ENCODE data around the gene PANX1.
A peak's percentile ranks its signal among the peaks of the same experiment; 100 is the strongest.
"Not testable (repeated sequence)": the region's sequence is repeated elsewhere in the genome, so short reads cannot be mapped to it uniquely, and the experiment has no call there.

PANX1 gene

GRCh38 chr11:94112206-94112953, 16.3 kb upstream of the PANX1 start:
- H3K9me3 ChIP-seq (ENCODE audit: control insufficient read depth, low read length) = no peaks in the 10 kb centered on the region
- no peaks in the 10 kb centered on the region for H3K27me3 ChIP-seq (ENCODE audit: control insufficient read depth, insufficient read depth, low read length)
- no peak overlapping the region for H3K4me3 ChIP-seq (ENCODE audit: low read length)
- no peaks in the 10 kb centered on the region for H3K36me3 ChIP-seq (ENCODE audit: control insufficient read depth, insufficient read depth, low read length)
- H3K9ac ChIP-seq (ENCODE audit: low read length) = no peak overlapping the region
- H3K4me1 ChIP-seq (ENCODE audit: control insufficient read depth, insufficient read depth, low read length) = peaks cover 7% of the 10 kb centered on the region

- H3K27me3 ChIP-seq (ENCODE audit: control insufficient read depth, insufficient read depth, low read length) = no peaks in the 10 kb centered on the region
- H3K9ac ChIP-seq (ENCODE audit: low read length) = no peak overlapping the region
- H3K4me1 ChIP-seq (ENCODE audit: control insufficient read depth, insufficient read depth, low read length) = peaks cover 7% of the 10 kb centered on the region
- H3K4me3 ChIP-seq (ENCODE audit: low read length) = no peak overlapping the region
- H3K36me3 ChIP-seq (ENCODE audit: control insufficient read depth, insufficient read depth, low read length) = no peaks in the 10 kb centered on the region
- H3K9me3 ChIP-seq (ENCODE audit: control insufficient read depth, low read length) = no peaks in the 10 kb centered on the region
These were observed 11.5 kb upstream of the PANX1 start for GRCh38 chr11:94117197-94117574.

- H3K9ac ChIP-seq (ENCODE audit: low read length) = no peak overlapping the region
- no peaks in the 10 kb centered on the region for H3K27me3 ChIP-seq (ENCODE audit: control insufficient read depth, insufficient read depth, low read length)
- no peak overlapping the region for H3K4me3 ChIP-seq (ENCODE audit: low read length)
These were observed 10.8 kb upstream of the PANX1 start for GRCh38 chr11:94117871-94118270.

GRCh38 chr11:94119676-94120075, 9.0 kb upstream of the PANX1 start:
- H3K27me3 ChIP-seq (ENCODE audit: control insufficient read depth, insufficient read depth, low read length); H3K4me1 ChIP-seq (ENCODE audit: control insufficient read depth, insufficient read depth, low read length); H3K36me3 ChIP-seq (ENCODE audit: control insufficient read depth, insufficient read depth, low read length); H3K9me3 ChIP-seq (ENCODE audit: control insufficient read depth, low read length); H3K4me3 ChIP-seq (ENCODE audit: low read length); H3K9ac ChIP-seq (ENCODE audit: low read length): not testable (repeated sequence)

More at GRCh38 chr11:94117871-94118270, 10.8 kb upstream of the PANX1 start:
- H3K9me3 ChIP-seq (ENCODE audit: control insufficient read depth, low read length) = no peaks in the 10 kb centered on the region
- no peaks in the 10 kb centered on the region for H3K36me3 ChIP-seq (ENCODE audit: control insufficient read depth, insufficient read depth, low read length)
- H3K4me1 ChIP-seq (ENCODE audit: control insufficient read depth, insufficient read depth, low read length) = peaks cover 7% of the 10 kb centered on the region

GRCh38 chr11:94120516-94120915, 8.1 kb upstream of the PANX1 start:
- not testable (repeated sequence) for H3K4me1 ChIP-seq (ENCODE audit: control insufficient read depth, insufficient read depth, low read length); H3K27me3 ChIP-seq (ENCODE audit: control insufficient read depth, insufficient read depth, low read length); H3K36me3 ChIP-seq (ENCODE audit: control insufficient read depth, insufficient read depth, low read length); H3K4me3 ChIP-seq (ENCODE audit: low read length); H3K9me3 ChIP-seq (ENCODE audit: control insufficient read depth, low read length); H3K9ac ChIP-seq (ENCODE audit: low read length)

GRCh38 chr11:94120946-94121345, 7.7 kb upstream of the PANX1 start:
- Histone ChIP-seq H3K27me3 (ENCODE audit: control insufficient read depth, insufficient read depth, low read length) (no peaks in the 10 kb centered on the region), H3K4me1 (ENCODE audit: control insufficient read depth, insufficient read depth, low read length) (peaks cover 7% of the 10 kb centered on the region), H3K36me3 (ENCODE audit: control insufficient read depth, insufficient read depth, low read length) (no peaks in the 10 kb centered on the region), H3K9ac (ENCODE audit: low read length) (no peak overlapping the region), H3K9me3 (ENCODE audit: control insufficient read depth, low read length) (no peaks in the 10 kb centered on the region), H3K4me3 (ENCODE audit: low read length) (no peak overlapping the region)

- Histone ChIP-seq H3K4me3 (ENCODE audit: low read length) (no peak overlapping the region), H3K36me3 (ENCODE audit: control insufficient read depth, insufficient read depth, low read length) (no peaks in the 10 kb centered on the region), H3K4me1 (ENCODE audit: control insufficient read depth, insufficient read depth, low read length) (peaks cover 11% of the 10 kb centered on the region), H3K27me3 (ENCODE audit: control insufficient read depth, insufficient read depth, low read length) (no peaks in the 10 kb centered on the region), H3K9ac (ENCODE audit: low read length) (no peak overlapping the region), H3K9me3 (ENCODE audit: control insufficient read depth, low read length) (no peaks in the 10 kb centered on the region)
These were observed 3.1 kb upstream of the PANX1 start for GRCh38 chr11:94125407-94126115.

GRCh38 chr11:94127638-94128037, 1.0 kb upstream of the PANX1 start:
- H3K9me3 ChIP-seq (ENCODE audit: control insufficient read depth, low read length) = no peaks in the 10 kb centered on the region
- no peaks in the 10 kb centered on the region for H3K27me3 ChIP-seq (ENCODE audit: control insufficient read depth, insufficient read depth, low read length)
- H3K36me3 ChIP-seq (ENCODE audit: control insufficient read depth, insufficient read depth, low read length) = no peaks in the 10 kb centered on the region
- H3K9ac ChIP-seq (ENCODE audit: low read length) = peak overlapping the region; percentile 81
- peaks cover 23% of the 10 kb centered on the region for H3K4me1 ChIP-seq (ENCODE audit: control insufficient read depth, insufficient read depth, low read length)
- H3K4me3 ChIP-seq (ENCODE audit: low read length) = no peak overlapping the region

GRCh38 chr11:94128291-94128745, 323 bp upstream of the PANX1 start:
- peaks cover 23% of the 10 kb centered on the region for H3K4me1 ChIP-seq (ENCODE audit: control insufficient read depth, insufficient read depth, low read length)

GRCh38 chr11:94129512-94130297, 1.1 kb downstream of the PANX1 start:
- Histone ChIP-seq H3K9me3 (ENCODE audit: control insufficient read depth, low read length) (no peaks in the 10 kb centered on the region), H3K36me3 (ENCODE audit: control insufficient read depth, insufficient read depth, low read length) (no peaks in the 10 kb centered on the region), H3K4me3 (ENCODE audit: low read length) (peak overlapping the region; percentile 92), H3K27me3 (ENCODE audit: control insufficient read depth, insufficient read depth, low read length) (no peaks in the 10 kb centered on the region), H3K4me1 (ENCODE audit: control insufficient read depth, insufficient read depth, low read length) (peaks cover 26% of the 10 kb centered on the region), H3K9ac (ENCODE audit: low read length) (peak overlapping the region; percentile 81)

More at GRCh38 chr11:94128291-94128745, 323 bp upstream of the PANX1 start:
- Histone ChIP-seq H3K9me3 (ENCODE audit: control insufficient read depth, low read length) (no peaks in the 10 kb centered on the region), H3K4me3 (ENCODE audit: low read length) (peak overlapping the region; percentile 92), H3K27me3 (ENCODE audit: control insufficient read depth, insufficient read depth, low read length) (no peaks in the 10 kb centered on the region), H3K9ac (ENCODE audit: low read length) (peak overlapping the region; percentile 81), H3K36me3 (ENCODE audit: control insufficient read depth, insufficient read depth, low read length) (no peaks in the 10 kb centered on the region)

- H3K4me1 ChIP-seq (ENCODE audit: control insufficient read depth, insufficient read depth, low read length) = peaks cover 34% of the 10 kb centered on the region
These were observed 1.8 kb downstream of the PANX1 start for GRCh38 chr11:94130298-94131046.

More at GRCh38 chr11:94130298-94131046, 1.8 kb downstream of the PANX1 start:
- H3K9ac ChIP-seq (ENCODE audit: low read length) = peak overlapping the region; percentile 81
- H3K27me3 ChIP-seq (ENCODE audit: control insufficient read depth, insufficient read depth, low read length) = no peaks in the 10 kb centered on the region
- peak overlapping the region; percentile 92 for H3K4me3 ChIP-seq (ENCODE audit: low read length)
- no peaks in the 10 kb centered on the region for H3K36me3 ChIP-seq (ENCODE audit: control insufficient read depth, insufficient read depth, low read length)
- H3K9me3 ChIP-seq (ENCODE audit: control insufficient read depth, low read length) = no peaks in the 10 kb centered on the region
